ENCODE data around the gene PLP1. TPM values are rescaled to one million over a fixed set of nuclear protein-coding genes. Genes with fewer than 3 reads are reported as not detected.
A peak's percentile ranks its signal among the peaks of the same experiment; 100 is the strongest.

PLP1 gene
- total RNA-seq, 1 donor from 2014 or later, result 9.6 TPM

GRCh38 chrX:103791228-103791627 is 14.6 kb downstream of the PLP1 start:
- no peak for TF ChIP-seq CTCF (IDR thresholded peaks at IDR 0.05; ENCODE audit: unreplicated experiment)
- Mint-ChIP-seq H3K27ac (ENCODE audit: unreplicated experiment) (peak overlapping the region; percentile 81), H3K4me1 (ENCODE audit: unreplicated experiment) (peaks cover 19% of the 10 kb centered on the region), H3K9me3 (ENCODE audit: unreplicated experiment) (no peaks in the 10 kb centered on the region), H3K4me3 (ENCODE audit: unreplicated experiment) (no peak overlapping the region), H3K27me3 (ENCODE audit: unreplicated experiment) (no peaks in the 10 kb centered on the region), H3K36me3 (ENCODE audit: low read depth, unreplicated experiment) (peaks cover 5% of the 10 kb centered on the region)
- no peak for DNase-seq (ENCODE audit: low spot score)

- H3K4me3 Mint-ChIP-seq (ENCODE audit: unreplicated experiment), result no peak overlapping the region
- H3K27ac Mint-ChIP-seq (ENCODE audit: unreplicated experiment), result peak overlapping the region; percentile 90
- H3K27me3 Mint-ChIP-seq (ENCODE audit: unreplicated experiment), result no peaks in the 10 kb centered on the region
- peaks cover 19% of the 10 kb centered on the region for H3K4me1 Mint-ChIP-seq (ENCODE audit: unreplicated experiment)
- no peaks in the 10 kb centered on the region for H3K9me3 Mint-ChIP-seq (ENCODE audit: unreplicated experiment)
- peaks cover 5% of the 10 kb centered on the region for H3K36me3 Mint-ChIP-seq (ENCODE audit: low read depth, unreplicated experiment)
- DNase-seq (ENCODE audit: low spot score), result no peak
- no peak for TF ChIP-seq CTCF (IDR thresholded peaks at IDR 0.05; ENCODE audit: unreplicated experiment)
These were observed 15.3 kb downstream of the PLP1 start for GRCh38 chrX:103791826-103792485.

GRCh38 chrX:103792916-103793544 is 16.4 kb downstream of the PLP1 start:
- Mint-ChIP-seq H3K4me1 (ENCODE audit: unreplicated experiment) (peaks cover 19% of the 10 kb centered on the region), H3K27ac (ENCODE audit: unreplicated experiment) (no peak overlapping the region), H3K36me3 (ENCODE audit: low read depth, unreplicated experiment) (peaks cover 5% of the 10 kb centered on the region), H3K27me3 (ENCODE audit: unreplicated experiment) (no peaks in the 10 kb centered on the region), H3K4me3 (ENCODE audit: unreplicated experiment) (no peak overlapping the region), H3K9me3 (ENCODE audit: unreplicated experiment) (no peaks in the 10 kb centered on the region)
- no peak for TF ChIP-seq CTCF (IDR thresholded peaks at IDR 0.05; ENCODE audit: unreplicated experiment)
- DNase-seq (ENCODE audit: low spot score), result no peak

- TF ChIP-seq CTCF (IDR thresholded peaks at IDR 0.05; ENCODE audit: unreplicated experiment), result no peak
- no peak for DNase-seq (ENCODE audit: low spot score)
- H3K9me3 Mint-ChIP-seq (ENCODE audit: unreplicated experiment), result no peaks in the 10 kb centered on the region
- H3K36me3 Mint-ChIP-seq (ENCODE audit: low read depth, unreplicated experiment), result peaks cover 5% of the 10 kb centered on the region
- no peak overlapping the region for H3K4me3 Mint-ChIP-seq (ENCODE audit: unreplicated experiment)
- H3K27ac Mint-ChIP-seq (ENCODE audit: unreplicated experiment), result no peak overlapping the region
- H3K27me3 Mint-ChIP-seq (ENCODE audit: unreplicated experiment), result no peaks in the 10 kb centered on the region
- H3K4me1 Mint-ChIP-seq (ENCODE audit: unreplicated experiment), result peaks cover 19% of the 10 kb centered on the region
These were observed 16.9 kb downstream of the PLP1 start for GRCh38 chrX:103793545-103793940.

GRCh38 chrX:103794119-103794518 is 17.5 kb downstream of the PLP1 start:
- no peak for DNase-seq (ENCODE audit: low spot score)
- no peaks in the 10 kb centered on the region for H3K27me3 Mint-ChIP-seq (ENCODE audit: unreplicated experiment)
- H3K4me1 Mint-ChIP-seq (ENCODE audit: unreplicated experiment), result peaks cover 19% of the 10 kb centered on the region
- no peaks in the 10 kb centered on the region for H3K9me3 Mint-ChIP-seq (ENCODE audit: unreplicated experiment)
- TF ChIP-seq CTCF (IDR thresholded peaks at IDR 0.05; ENCODE audit: unreplicated experiment), result no peak
- H3K4me3 Mint-ChIP-seq (ENCODE audit: unreplicated experiment), result no peak overlapping the region
- peaks cover 5% of the 10 kb centered on the region for H3K36me3 Mint-ChIP-seq (ENCODE audit: low read depth, unreplicated experiment)
- H3K27ac Mint-ChIP-seq (ENCODE audit: unreplicated experiment), result no peak overlapping the region

Data from endothelial cell (in vitro differentiated cells).